HepG2 (cell line): ENCODE results near the gene ZPR1. TPM values are rescaled to one million over a fixed set of nuclear protein-coding genes. Genes with fewer than 3 reads are reported as not detected.
A peak's percentile ranks its signal among the peaks of the same experiment; 100 is the strongest.

Experiments used
- ATAD3A ChIP-seq: sonication (generic); formaldehyde crosslinking; IDR thresholded peaks from 2 replicates; pipeline ENCODE4 v1.4.0; 2020; ENCODE audit warnings: missing genetic modification reagents
- BORCS8-MEF2B ChIP-seq: sonication (generic); formaldehyde crosslinking; IDR thresholded peaks from 2 replicates; pipeline ENCODE4 v1.8.0; 2022; ENCODE audit warnings: mild to moderate bottlenecking, missing genetic modification reagents
- EP300 ChIP-seq, 3 experiments: sonication (generic) in 1 of 3; formaldehyde crosslinking in 1 of 3; IDR thresholded peaks; 2 replicates each; pipeline versions ENCODE4 v1.5.1 to v1.6.1; 2011 to 2020; ENCODE audit warnings: low read depth in 2 of 3, low read length in 2 of 3, borderline replicate concordance in 1 of 3, improper control_type of control experiment in 1 of 3, mild to moderate bottlenecking in 1 of 3, missing genetic modification reagents in 1 of 3, moderate library complexity in 1 of 3
- ESRRA ChIP-seq: sonication (generic); formaldehyde crosslinking; IDR thresholded peaks from 2 replicates; pipeline ENCODE4 v1.5.1; 2020; ENCODE audit warnings: mild to moderate bottlenecking, low read depth, missing genetic modification reagents
- GABPA ChIP-seq, 2 experiments: IDR thresholded peaks; 2 replicates each; pipeline ENCODE4 v1.6.1; 2011 to 2016; ENCODE audit warnings: low read depth in 2 of 2, low read length in 1 of 2, missing biosample characterization in 1 of 2, missing genetic modification characterization in 1 of 2
- HDAC6 ChIP-seq: fragments of 200-600 bp; sonication (generic); IDR thresholded peaks from 2 replicates; pipeline ENCODE4 v1.7.0; 2017; ENCODE audit warnings: mild to moderate bottlenecking, antibody characterized with exemption, low read length, low read depth
- KLF6 ChIP-seq: IDR thresholded peaks from 2 replicates; pipeline ENCODE4 v1.8.0; 2016; ENCODE audit warnings: missing biosample characterization, missing genetic modification reagents
- KLF9 ChIP-seq: IDR thresholded peaks from 2 replicates; pipeline ENCODE4 v1.6.1; 2016; ENCODE audit warnings: low read depth
- MTA1 ChIP-seq: sonication (generic); formaldehyde crosslinking; IDR thresholded peaks from 2 replicates; pipeline ENCODE4 v1.4.0; 2020; ENCODE audit warnings: missing genetic modification reagents, mild to moderate bottlenecking, borderline replicate concordance
- MXD4 ChIP-seq: IDR thresholded peaks from 2 replicates; pipeline ENCODE4 v1.6.1; 2016; ENCODE audit warnings: mild to moderate bottlenecking, missing biosample characterization, missing genetic modification reagents
- NFIC ChIP-seq: IDR thresholded peaks from 2 replicates; pipeline ENCODE4 v1.6.1; 2012; ENCODE audit warnings: mild to moderate bottlenecking, low read length, inconsistent platforms
- NR3C1 ChIP-seq: sonication (generic); formaldehyde crosslinking; IDR thresholded peaks from 2 replicates; pipeline ENCODE4 v1.4.0; 2020; ENCODE audit warnings: missing genetic modification reagents
- REPIN1 ChIP-seq: sonication (generic); formaldehyde crosslinking; IDR thresholded peaks from 2 replicates; pipeline ENCODE4 v1.8.0; 2022; ENCODE audit warnings: missing genetic modification reagents, low read depth, mild to moderate bottlenecking, borderline replicate concordance
- SCMH1 ChIP-seq: sonication (generic); formaldehyde crosslinking; IDR thresholded peaks from 2 replicates; pipeline ENCODE4 v1.9.0; 2021; ENCODE audit warnings: missing genetic modification reagents, mild to moderate bottlenecking, borderline replicate concordance
- SMARCC2 ChIP-seq: fragments of 450-650 bp; IDR thresholded peaks from 2 replicates; pipeline ENCODE4 v1.6.1; 2017; ENCODE audit warnings: antibody characterized with exemption, mild to moderate bottlenecking
- SMARCE1 ChIP-seq: fragments of 450-650 bp; IDR thresholded peaks from 2 replicates; pipeline ENCODE4 v1.6.1; 2017; ENCODE audit warnings: borderline replicate concordance
- TAF1 ChIP-seq: sonication (generic); formaldehyde crosslinking; IDR thresholded peaks from 2 replicates; pipeline ENCODE4 v1.4.0; 2020; ENCODE audit warnings: missing genetic modification reagents
- ZNF235 ChIP-seq: sonication (generic); formaldehyde crosslinking; IDR thresholded peaks from 2 replicates; pipeline ENCODE4 v1.8.1; 2023; ENCODE audit warnings: mild to moderate bottlenecking, missing genetic modification reagents, borderline replicate concordance
- ZNF629 ChIP-seq: sonication (generic); formaldehyde crosslinking; conservative IDR thresholded peaks from 2 replicates; pipeline ENCODE4 v1.5.0; 2020; ENCODE audit warnings: missing genetic modification reagents
- ZNF670 ChIP-seq: sonication (generic); formaldehyde crosslinking; IDR thresholded peaks from 2 replicates; pipeline ENCODE4 v1.8.0; 2022; ENCODE audit warnings: mild to moderate bottlenecking, missing genetic modification reagents, borderline replicate concordance
- ZNF792 ChIP-seq: IDR thresholded peaks from 2 replicates; pipeline ENCODE4 v1.6.1; 2016
- ZSCAN29 ChIP-seq: sonication (generic); formaldehyde crosslinking; conservative IDR thresholded peaks from 2 replicates; pipeline ENCODE4 v1.4.0; 2020; ENCODE audit warnings: mild to moderate bottlenecking, missing genetic modification reagents
- polyA plus RNA-seq, 8 experiments: library from polyadenylated mRNA; depleted of rRNA in 3 of 8; stranded (reverse) in 7 of 8; unstranded in 1 of 8; fragments of >200 nt; fragmentation: Illumina TruSeq in 4 of 8; extraction: Trizol in 4 of 8; gene quantifications; 2 replicates each; pipeline versions ENCODE4 v1.2.1 to v1.2.3, GENCODE V29; 2011 to 2016; ENCODE audit warnings: low read depth in 4 of 8, missing spikeins in 1 of 8, mixed read lengths in 1 of 8; ENCODE audit not compliant: insufficient read depth in 1 of 8
- total RNA-seq, 5 experiments: library from RNA; depleted of rRNA; stranded (reverse); fragments of >200 nt; fragmentation: Illumina TruSeq; extraction: Trizol; gene quantifications; 2 replicates each; pipeline ENCODE4 v1.2.3, GENCODE V29; 2016; ENCODE audit warnings: low read depth in 1 of 5
- TF ChIP-seq, protein P1 (sequence below): sonication (generic); formaldehyde crosslinking; IDR thresholded peaks from 2 replicates; pipeline ENCODE4 v1.4.0; 2020; ENCODE audit warnings: missing genetic modification reagents
- TF ChIP-seq, protein P2 (sequence below): IDR thresholded peaks from 2 replicates; pipeline ENCODE4 v1.6.1; 2012; ENCODE audit warnings: inconsistent platforms

ZPR1 gene
- total and polyA plus RNA-seq, 2 of the 13 experiments (the other 11 are each of a cell fraction or from before 2014, with no cell fraction given) = 40.0 to 79.3 TPM

DNA sequence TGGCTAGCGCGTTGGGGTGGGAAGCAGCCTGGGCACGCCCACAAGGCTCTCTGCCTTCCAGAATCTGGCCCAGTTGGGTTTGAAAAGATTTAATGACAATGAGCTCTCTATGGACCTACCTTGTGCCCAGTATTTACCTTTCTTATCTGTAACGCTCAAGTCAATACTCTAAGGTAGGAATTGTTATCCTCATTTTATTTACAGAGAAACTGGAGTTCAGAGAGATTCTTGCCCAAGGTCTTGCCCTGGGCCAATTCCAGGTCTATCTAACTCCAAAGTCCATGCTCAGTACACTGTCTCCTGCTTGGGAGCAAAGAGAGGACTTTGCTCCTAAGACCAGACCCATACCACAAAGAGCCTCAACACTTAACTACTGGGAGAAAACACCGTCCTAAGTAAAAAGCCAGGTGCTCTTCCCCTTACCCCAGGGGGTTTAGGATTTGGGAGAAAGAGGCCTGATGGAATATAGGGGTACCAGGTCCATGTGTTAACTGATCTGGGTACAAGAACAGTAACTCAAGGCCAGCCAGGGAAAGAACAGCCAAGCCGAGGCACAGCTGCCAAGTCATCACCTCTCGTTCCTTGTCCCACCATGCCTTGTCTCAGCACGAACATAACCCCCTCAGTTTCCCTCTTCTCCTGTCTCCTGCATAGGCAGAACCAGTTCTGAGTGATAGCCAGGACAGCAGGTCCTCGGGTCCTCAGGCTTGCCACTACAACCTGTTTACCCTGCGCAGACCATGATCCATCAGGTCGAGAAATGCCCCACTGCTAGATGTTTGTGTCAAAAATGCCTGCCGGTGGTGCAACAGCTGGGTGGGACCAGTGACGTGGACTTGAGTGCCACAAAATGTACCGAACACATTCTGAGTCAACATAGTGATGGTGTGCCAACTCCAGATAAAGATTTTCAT is 20.7 kb upstream of the ZPR1 start (continued):
- TF ChIP-seq NR3C1 (CRISPR knock-in tag) (no peak), ATAD3A (CRISPR knock-in tag) (no peak), MXD4 (no peak), REPIN1 (CRISPR knock-in tag) (peak; percentile 80), GABPA (IDR thresholded peaks at IDR 0.05; ENCODE audit: low read depth, low read length) (no peak), GABPA (CRISPR knock-in tag; IDR thresholded peaks at IDR 0.05; ENCODE audit: low read depth) (peak; percentile 59; the same call in 1 of the 2 replicates), ZNF629 (peak; percentile 52), ZNF235 (no peak), NFIC (peak; percentile 98), HDAC6 (no peak), ZNF670 (CRISPR knock-in tag) (peak; percentile 27; the same call in 1 of the 2 replicates), KLF6 (CRISPR knock-in tag) (peak; percentile 23), EP300 (IDR thresholded peaks at IDR 0.05; ENCODE audit: low read depth in 2 of 2, low read length in 2 of 2) (peak; percentile 97 to 99), EP300 (CRISPR knock-in tag; IDR thresholded peaks at IDR 0.05; ENCODE audit: borderline replicate concordance) (peak; percentile 97), KLF9 (no peak), BORCS8-MEF2B (peak; percentile 30; the same call in 1 of the 2 replicates), SMARCC2 (no peak), SCMH1 (CRISPR knock-in tag) (no peak), TAF1 (CRISPR knock-in tag) (no peak; the same call in 1 of the 2 replicates), MTA1 (CRISPR knock-in tag) (no peak; the same call in 1 of the 2 replicates), ZSCAN29 (CRISPR knock-in tag) (peak; percentile 71; the same call in 1 of the 2 replicates), ZNF792 (CRISPR knock-in tag) (no peak), SMARCE1 (no peak), ESRRA (CRISPR knock-in tag) (peak; percentile 93)
- TF ChIP-seq, protein P1, sequence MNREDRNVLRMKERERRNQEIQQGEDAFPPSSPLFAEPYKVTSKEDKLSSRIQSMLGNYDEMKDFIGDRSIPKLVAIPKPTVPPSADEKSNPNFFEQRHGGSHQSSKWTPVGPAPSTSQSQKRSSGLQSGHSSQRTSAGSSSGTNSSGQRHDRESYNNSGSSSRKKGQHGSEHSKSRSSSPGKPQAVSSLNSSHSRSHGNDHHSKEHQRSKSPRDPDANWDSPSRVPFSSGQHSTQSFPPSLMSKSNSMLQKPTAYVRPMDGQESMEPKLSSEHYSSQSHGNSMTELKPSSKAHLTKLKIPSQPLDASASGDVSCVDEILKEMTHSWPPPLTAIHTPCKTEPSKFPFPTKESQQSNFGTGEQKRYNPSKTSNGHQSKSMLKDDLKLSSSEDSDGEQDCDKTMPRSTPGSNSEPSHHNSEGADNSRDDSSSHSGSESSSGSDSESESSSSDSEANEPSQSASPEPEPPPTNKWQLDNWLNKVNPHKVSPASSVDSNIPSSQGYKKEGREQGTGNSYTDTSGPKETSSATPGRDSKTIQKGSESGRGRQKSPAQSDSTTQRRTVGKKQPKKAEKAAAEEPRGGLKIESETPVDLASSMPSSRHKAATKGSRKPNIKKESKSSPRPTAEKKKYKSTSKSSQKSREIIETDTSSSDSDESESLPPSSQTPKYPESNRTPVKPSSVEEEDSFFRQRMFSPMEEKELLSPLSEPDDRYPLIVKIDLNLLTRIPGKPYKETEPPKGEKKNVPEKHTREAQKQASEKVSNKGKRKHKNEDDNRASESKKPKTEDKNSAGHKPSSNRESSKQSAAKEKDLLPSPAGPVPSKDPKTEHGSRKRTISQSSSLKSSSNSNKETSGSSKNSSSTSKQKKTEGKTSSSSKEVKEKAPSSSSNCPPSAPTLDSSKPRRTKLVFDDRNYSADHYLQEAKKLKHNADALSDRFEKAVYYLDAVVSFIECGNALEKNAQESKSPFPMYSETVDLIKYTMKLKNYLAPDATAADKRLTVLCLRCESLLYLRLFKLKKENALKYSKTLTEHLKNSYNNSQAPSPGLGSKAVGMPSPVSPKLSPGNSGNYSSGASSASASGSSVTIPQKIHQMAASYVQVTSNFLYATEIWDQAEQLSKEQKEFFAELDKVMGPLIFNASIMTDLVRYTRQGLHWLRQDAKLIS = no peak
- TF ChIP-seq, protein P2, sequence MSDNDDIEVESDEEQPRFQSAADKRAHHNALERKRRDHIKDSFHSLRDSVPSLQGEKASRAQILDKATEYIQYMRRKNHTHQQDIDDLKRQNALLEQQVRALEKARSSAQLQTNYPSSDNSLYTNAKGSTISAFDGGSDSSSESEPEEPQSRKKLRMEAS = no peak; the same call in none of the 2 replicates
